Measurements from ENCODE around the gene SULF2.

Gene SULF2

DNA sequence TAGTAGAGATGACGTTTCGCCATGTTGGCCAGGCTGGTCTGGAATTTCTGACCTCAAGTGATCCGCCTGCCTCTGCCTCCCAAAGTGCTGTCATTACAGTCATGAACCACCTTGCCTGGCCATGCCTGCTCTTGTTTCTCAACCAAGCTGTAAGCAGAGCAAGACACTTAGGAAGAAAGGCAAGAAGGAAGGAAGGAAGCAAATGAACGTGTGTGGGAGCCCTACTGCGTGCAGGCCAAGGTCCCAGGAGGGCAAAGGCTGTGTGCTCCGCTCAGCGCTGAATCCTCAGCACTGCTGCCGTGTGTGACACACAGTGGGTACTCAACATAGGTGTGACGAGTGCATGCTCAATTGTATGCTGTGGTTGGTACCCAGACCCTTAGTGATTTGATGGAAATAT lies 47.4 kb downstream of the SULF2 start:
- H3K27me3 ChIP-seq (ENCODE audit: low read depth): no peaks in the 10 kb centered on the region
- in situ Hi-C loops (cut with MboI; ENCODE audit: low sequenced_read_pairs): no loop called here
- no peak for DNase-seq (ENCODE audit: low spot score in 2 of 2)
- H3K4me1 ChIP-seq: no peaks in the 10 kb centered on the region
- no peak overlapping the region for H3K4me3 ChIP-seq
- H3K36me3 ChIP-seq (replicated peaks): no peaks in the 10 kb centered on the region
- no peaks in the 10 kb centered on the region for H3K9me3 ChIP-seq

- no peak for DNase-seq (ENCODE audit: low spot score in 2 of 2)
- H3K4me1 ChIP-seq: no peaks in the 10 kb centered on the region
- H3K36me3 ChIP-seq (replicated peaks): no peaks in the 10 kb centered on the region
These were observed 48.6 kb downstream of the SULF2 start for GRCh38 chr20:47736570-47737152.

DNA sequence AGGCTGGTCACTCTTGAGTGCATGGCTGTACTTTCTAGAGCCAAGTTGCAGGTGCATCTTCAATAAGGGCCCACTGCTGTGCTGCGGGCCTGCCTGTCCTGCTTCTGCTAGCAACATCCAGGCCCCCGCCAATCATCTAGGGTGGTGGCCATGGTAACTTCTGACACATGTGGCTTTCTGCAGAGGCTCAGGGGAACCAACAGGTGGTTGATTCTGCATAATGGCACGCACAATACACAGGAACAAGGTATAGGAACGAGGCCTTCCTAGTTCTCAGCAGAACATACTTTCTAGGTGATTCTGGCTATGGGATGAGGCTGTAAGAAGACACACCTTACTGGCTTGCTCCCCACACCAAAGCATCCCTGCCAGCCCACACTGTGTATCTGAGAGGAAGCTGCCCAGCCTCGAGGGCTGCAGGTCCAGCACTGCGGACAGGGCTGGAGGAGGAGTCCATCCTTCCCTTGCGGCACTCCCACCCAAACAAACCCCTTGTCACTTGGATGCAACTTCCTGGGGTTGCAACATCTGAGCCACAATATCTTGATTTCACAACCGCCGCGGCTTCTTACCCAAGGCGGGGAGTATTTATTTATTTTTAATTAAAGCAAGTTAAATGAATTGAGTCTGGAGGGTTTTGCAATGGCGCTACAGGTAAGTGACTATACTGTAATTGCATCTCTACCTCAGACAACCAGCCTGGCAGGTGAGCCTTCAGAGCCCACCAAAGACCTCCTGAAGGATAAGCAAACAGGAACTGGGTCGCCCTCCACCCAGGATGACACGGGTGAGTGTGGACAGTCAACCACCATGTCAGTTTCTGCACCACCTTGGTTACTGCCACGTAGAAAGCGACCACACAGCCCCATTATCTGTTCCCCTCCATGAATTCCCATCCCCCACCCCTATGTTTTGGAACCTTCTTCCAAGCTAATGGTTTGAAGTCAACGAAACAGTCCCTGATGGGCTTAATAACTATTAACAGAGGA lies 49.6 kb downstream of the SULF2 start:
- H3K9me3 ChIP-seq: no peaks in the 10 kb centered on the region
- DNase-seq (ENCODE audit: low spot score in 2 of 2): no peak
- no peaks in the 10 kb centered on the region for H3K27me3 ChIP-seq (ENCODE audit: low read depth)
- no peak overlapping the region for H3K4me3 ChIP-seq
- H3K4me1 ChIP-seq: no peaks in the 10 kb centered on the region
- H3K36me3 ChIP-seq (replicated peaks): no peaks in the 10 kb centered on the region
- in situ Hi-C loops (cut with MboI; ENCODE audit: low sequenced_read_pairs): no loop called here

More at GRCh38 chr20:47736570-47737152, 48.6 kb downstream of the SULF2 start:
- H3K9me3 ChIP-seq: no peaks in the 10 kb centered on the region
- in situ Hi-C loops (cut with MboI; ENCODE audit: low sequenced_read_pairs): no loop called here
- no peaks in the 10 kb centered on the region for H3K27me3 ChIP-seq (ENCODE audit: low read depth)
- no peak overlapping the region for H3K4me3 ChIP-seq

- H3K4me1 ChIP-seq: no peaks in the 10 kb centered on the region
- H3K27me3 ChIP-seq (ENCODE audit: low read depth): no peaks in the 10 kb centered on the region
- H3K9me3 ChIP-seq: no peaks in the 10 kb centered on the region
- in situ Hi-C loops (cut with MboI; ENCODE audit: low sequenced_read_pairs): no loop called here
- no peak overlapping the region for H3K4me3 ChIP-seq
- no peak for DNase-seq (ENCODE audit: low spot score in 2 of 2)
- no peaks in the 10 kb centered on the region for H3K36me3 ChIP-seq (replicated peaks)
These were observed 50.4 kb downstream of the SULF2 start for GRCh38 chr20:47734870-47735269.

DNA sequence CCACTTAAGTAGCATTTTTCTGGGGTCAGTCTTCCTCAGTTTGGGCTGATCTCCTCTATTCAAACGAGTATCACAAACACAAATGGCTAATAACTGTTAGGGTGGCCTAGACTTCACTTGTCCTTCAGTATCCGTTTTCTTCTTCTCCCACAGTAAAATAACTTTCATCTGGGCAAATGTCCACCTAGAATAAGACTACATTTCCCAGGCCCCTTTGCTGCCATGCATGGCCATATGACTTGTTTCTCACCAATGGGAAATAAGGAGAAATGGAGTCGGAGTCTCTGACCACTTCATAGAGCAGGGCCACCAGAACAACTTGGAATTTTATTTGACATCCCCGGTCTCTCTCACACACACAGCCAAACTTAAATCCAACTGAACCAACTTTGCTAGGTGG lies 51.4 kb downstream of the SULF2 start:
- in situ Hi-C loops (cut with MboI; ENCODE audit: low sequenced_read_pairs): no loop called here
- no peak overlapping the region for H3K4me3 ChIP-seq
- H3K27me3 ChIP-seq (ENCODE audit: low read depth): no peaks in the 10 kb centered on the region
- DNase-seq (ENCODE audit: low spot score in 2 of 2): no peak
- no peaks in the 10 kb centered on the region for H3K4me1 ChIP-seq
- H3K36me3 ChIP-seq (replicated peaks): no peaks in the 10 kb centered on the region
- H3K9me3 ChIP-seq: no peaks in the 10 kb centered on the region

DNA sequence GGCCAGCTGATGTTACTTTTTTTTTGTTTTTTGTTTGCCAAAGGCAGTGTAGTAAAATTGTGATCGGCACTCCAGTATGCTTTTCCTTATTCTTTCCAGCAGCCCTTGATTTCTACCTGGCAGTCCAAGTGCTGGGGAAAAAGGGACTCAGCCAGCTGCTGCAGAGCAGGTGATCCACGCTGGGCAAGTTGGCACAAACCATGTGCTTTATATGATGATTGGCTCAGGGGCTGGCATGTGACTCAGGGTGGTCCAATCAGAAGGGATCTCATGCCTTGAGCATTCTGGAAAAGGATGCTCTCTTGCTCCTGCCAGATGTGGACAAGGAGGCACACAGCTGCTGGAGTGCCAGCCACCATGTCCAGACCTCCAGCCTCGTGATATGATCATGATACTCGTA lies 54.5 kb downstream of the SULF2 start:
- H3K36me3 ChIP-seq (replicated peaks): no peaks in the 10 kb centered on the region
- in situ Hi-C loops (cut with MboI; ENCODE audit: low sequenced_read_pairs): no loop called here
- no peaks in the 10 kb centered on the region for H3K4me1 ChIP-seq
- no peaks in the 10 kb centered on the region for H3K9me3 ChIP-seq
- H3K27me3 ChIP-seq (ENCODE audit: low read depth): no peaks in the 10 kb centered on the region
- DNase-seq (ENCODE audit: low spot score in 2 of 2): no peak
- H3K4me3 ChIP-seq: no peak overlapping the region

- in situ Hi-C loops (cut with MboI; ENCODE audit: low sequenced_read_pairs): no loop called here
- Histone ChIP-seq H3K27me3 (ENCODE audit: low read depth) (no peaks in the 10 kb centered on the region), H3K36me3 (replicated peaks) (no peaks in the 10 kb centered on the region), H3K4me1 (peaks cover 2% of the 10 kb centered on the region; the same call in 1 of the 2 replicates), H3K4me3 (no peak overlapping the region), H3K9me3 (no peaks in the 10 kb centered on the region)
- no peak for DNase-seq (ENCODE audit: low spot score in 2 of 2)
These were observed 55.8 kb downstream of the SULF2 start for GRCh38 chr20:47729472-47729871.

DNA sequence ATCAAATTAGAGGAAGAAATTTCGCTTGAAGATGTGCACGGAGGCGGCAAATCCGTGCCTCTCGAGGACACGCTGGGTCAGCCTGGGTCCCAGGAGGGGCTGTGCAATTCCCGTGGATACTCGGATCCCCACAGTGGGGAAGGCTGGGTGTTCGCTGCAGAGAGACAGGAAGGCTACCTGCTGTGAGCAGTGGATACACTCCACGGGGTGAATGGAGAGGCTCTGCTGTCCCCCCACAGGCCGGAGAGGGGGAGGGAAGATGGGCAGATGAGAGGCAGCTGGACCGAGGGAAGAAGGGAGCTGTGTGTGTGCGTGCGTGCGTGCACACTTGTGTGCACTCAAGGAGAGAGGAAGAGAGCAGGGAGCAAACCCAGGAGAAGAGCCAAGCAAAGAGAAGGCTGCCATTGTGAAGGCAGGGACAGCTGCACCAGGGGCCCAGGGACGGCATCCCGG lies 57.3 kb downstream of the SULF2 start:
- in situ Hi-C loops (cut with MboI; ENCODE audit: low sequenced_read_pairs): no loop called here
- Histone ChIP-seq H3K9me3 (no peaks in the 10 kb centered on the region), H3K36me3 (replicated peaks) (no peaks in the 10 kb centered on the region), H3K27me3 (ENCODE audit: low read depth) (no peaks in the 10 kb centered on the region), H3K4me1 (peaks cover 2% of the 10 kb centered on the region; the same call in 1 of the 2 replicates), H3K4me3 (no peak overlapping the region)
- no peak for DNase-seq (ENCODE audit: low spot score in 2 of 2)

DNA sequence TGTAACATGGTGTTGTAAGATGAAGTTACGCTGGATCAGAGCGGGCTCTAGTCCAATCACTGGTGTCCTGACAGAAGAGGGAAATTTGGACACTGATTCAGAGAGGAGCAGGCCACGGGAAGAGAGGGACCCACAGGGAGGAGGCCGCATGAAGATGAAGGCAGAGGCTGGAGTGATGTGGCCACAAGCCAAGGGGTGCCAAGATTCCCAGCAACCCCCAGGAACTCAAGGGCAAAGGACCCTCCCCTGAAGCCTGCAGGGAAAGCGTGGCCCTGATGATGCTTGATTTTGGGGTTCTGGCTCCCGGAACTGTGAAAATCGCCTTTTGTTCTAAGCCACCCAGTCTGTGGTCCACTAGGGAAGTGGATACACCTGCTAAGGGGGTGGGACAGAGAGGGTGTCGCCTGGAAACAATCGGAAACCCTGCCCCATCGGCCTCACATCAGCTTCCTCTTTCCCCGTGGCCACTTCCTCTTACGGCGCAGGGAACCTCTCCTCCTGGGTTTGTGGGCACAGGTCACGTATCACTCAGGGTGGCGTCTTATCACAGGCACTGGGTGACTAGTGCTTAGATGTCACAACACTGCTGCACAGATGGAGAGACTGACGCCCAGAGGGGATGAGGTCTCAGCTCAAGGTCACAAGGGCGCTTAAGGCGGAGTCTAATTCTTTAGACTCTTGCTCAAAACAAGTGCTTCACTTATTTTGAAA lies 58.0 kb downstream of the SULF2 start:
- DNase-seq (ENCODE audit: low spot score in 2 of 2): no peak
- no peaks in the 10 kb centered on the region for H3K27me3 ChIP-seq (ENCODE audit: low read depth)
- H3K36me3 ChIP-seq (replicated peaks): no peaks in the 10 kb centered on the region
- in situ Hi-C loops (cut with MboI; ENCODE audit: low sequenced_read_pairs): no loop called here
- H3K4me3 ChIP-seq: no peak overlapping the region
- peaks cover 2% of the 10 kb centered on the region; the same call in 1 of the 2 replicates for H3K4me1 ChIP-seq
- no peaks in the 10 kb centered on the region for H3K9me3 ChIP-seq

- in situ Hi-C loops (cut with MboI; ENCODE audit: low sequenced_read_pairs): no loop called here
- Histone ChIP-seq H3K27me3 (ENCODE audit: low read depth) (no peaks in the 10 kb centered on the region), H3K4me3 (no peak overlapping the region), H3K36me3 (replicated peaks) (no peaks in the 10 kb centered on the region), H3K9me3 (no peaks in the 10 kb centered on the region), H3K4me1 (peaks cover 2% of the 10 kb centered on the region; the same call in 1 of the 2 replicates)
- no peak for DNase-seq (ENCODE audit: low spot score in 2 of 2)
These were observed 58.6 kb downstream of the SULF2 start for GRCh38 chr20:47726632-47727031.

DNA sequence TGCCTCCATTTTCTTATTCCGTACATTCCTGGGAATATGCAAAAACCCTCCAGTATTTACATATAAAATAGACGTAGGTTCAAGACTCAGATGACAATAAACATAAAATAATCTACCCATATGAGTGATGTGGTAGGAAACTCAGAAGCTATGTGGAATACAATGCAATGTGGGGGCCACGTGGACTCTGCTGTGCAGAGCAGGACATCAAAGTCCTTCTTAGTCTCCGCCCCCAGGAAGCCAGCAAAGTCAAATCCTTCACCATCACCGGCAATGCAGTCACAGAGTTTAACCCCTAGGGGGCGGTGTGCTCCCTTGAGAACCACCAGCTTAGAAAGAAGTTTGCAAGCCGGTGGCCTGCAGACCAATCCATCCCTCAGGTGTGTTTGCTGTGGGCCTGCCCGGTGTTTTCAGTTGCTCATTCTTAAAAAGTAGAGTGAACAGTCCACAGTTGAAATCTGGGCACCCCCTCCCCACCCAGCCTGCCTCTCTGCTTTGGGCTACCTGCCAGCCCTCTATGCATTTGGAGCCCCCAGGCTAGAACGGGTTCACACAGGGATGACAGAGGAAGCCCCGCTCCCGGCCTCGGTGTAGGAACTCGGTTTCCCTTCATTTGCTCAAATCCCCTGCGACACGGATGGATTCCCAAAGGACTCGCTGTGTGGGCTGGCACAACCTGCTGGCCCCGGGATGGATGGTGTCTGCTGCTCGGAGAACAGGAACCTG lies 59.9 kb downstream of the SULF2 start:
- peak; percentile 80 to 88 for DNase-seq (ENCODE audit: low spot score in 2 of 2)
- in situ Hi-C loops (cut with MboI; ENCODE audit: low sequenced_read_pairs): no loop called here
- Histone ChIP-seq H3K27me3 (ENCODE audit: low read depth) (no peaks in the 10 kb centered on the region), H3K36me3 (replicated peaks) (no peaks in the 10 kb centered on the region), H3K9me3 (no peaks in the 10 kb centered on the region), H3K4me1 (peaks cover 2% of the 10 kb centered on the region; the same call in 1 of the 2 replicates), H3K4me3 (no peak overlapping the region)

DNA sequence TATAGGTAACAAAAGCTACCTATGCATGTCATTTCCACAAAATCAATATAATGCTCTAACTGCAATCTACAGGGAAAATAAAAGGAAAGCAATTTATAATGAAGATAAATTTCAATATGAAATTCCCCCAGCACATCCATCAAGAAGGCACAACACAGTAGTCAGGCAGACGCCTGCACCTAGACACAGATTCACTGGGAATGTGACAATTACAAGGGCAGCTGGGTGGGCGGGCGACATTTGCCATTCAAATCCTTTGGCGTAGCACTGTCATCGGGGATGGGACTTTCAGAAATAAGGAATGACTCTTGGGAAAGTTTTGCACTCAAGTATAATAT lies 60.4 kb downstream of the SULF2 start:
- in situ Hi-C loops (cut with MboI; ENCODE audit: low sequenced_read_pairs): no loop called here
- Histone ChIP-seq H3K4me3 (no peak overlapping the region), H3K4me1 (peaks cover 2% of the 10 kb centered on the region; the same call in 1 of the 2 replicates), H3K9me3 (no peaks in the 10 kb centered on the region), H3K27me3 (ENCODE audit: low read depth) (no peaks in the 10 kb centered on the region), H3K36me3 (replicated peaks) (no peaks in the 10 kb centered on the region)
- DNase-seq (ENCODE audit: low spot score in 2 of 2): no peak

GRCh38 chr20:47724396-47724795 lies 60.9 kb downstream of the SULF2 start:
- no peak overlapping the region for H3K4me3 ChIP-seq
- H3K36me3 ChIP-seq (replicated peaks): no peaks in the 10 kb centered on the region
- no peaks in the 10 kb centered on the region for H3K27me3 ChIP-seq (ENCODE audit: low read depth)
- DNase-seq (ENCODE audit: low spot score in 2 of 2): no peak
- in situ Hi-C loops (cut with MboI; ENCODE audit: low sequenced_read_pairs): no loop called here
- H3K4me1 ChIP-seq: peaks cover 2% of the 10 kb centered on the region; the same call in 1 of the 2 replicates
- no peaks in the 10 kb centered on the region for H3K9me3 ChIP-seq

Measured in HAP-1 (cell line).